ENCODE data around the gene ETNK2.

ETNK2 gene

GRCh38 chr1:204152310-204153044 is 633 bp upstream of the ETNK2 start:
- TF ChIP-seq CTCF (IDR thresholded peaks at IDR 0.05; ENCODE audit: low read depth, low read length), result no peak
- no peak for DNase-seq (ENCODE audit: extremely low read depth, low read depth)

GRCh38 chr1:204150702-204151551 is 917 bp downstream of the ETNK2 start:
- no peak for TF ChIP-seq CTCF (IDR thresholded peaks at IDR 0.05; ENCODE audit: low read depth, low read length)
- DNase-seq (ENCODE audit: extremely low read depth, low read depth), result no peak

- DNase-seq (ENCODE audit: extremely low read depth, low read depth), result no peak
- no peak for TF ChIP-seq CTCF (IDR thresholded peaks at IDR 0.05; ENCODE audit: low read depth, low read length)
Observed at GRCh38 chr1:204149635-204150565, 1.9 kb downstream of the ETNK2 start.

- TF ChIP-seq CTCF (IDR thresholded peaks at IDR 0.05; ENCODE audit: low read depth, low read length), result no peak
- no peak for DNase-seq (ENCODE audit: extremely low read depth, low read depth)
Observed at GRCh38 chr1:204149107-204149506, 2.7 kb downstream of the ETNK2 start.

- no peak for TF ChIP-seq CTCF (IDR thresholded peaks at IDR 0.05; ENCODE audit: low read depth, low read length)
- no peak for DNase-seq (ENCODE audit: extremely low read depth, low read depth)
Observed at GRCh38 chr1:204147406-204148383, 4.1 kb downstream of the ETNK2 start.

GRCh38 chr1:204146965-204147364 is 4.9 kb downstream of the ETNK2 start:
- no peak for TF ChIP-seq CTCF (IDR thresholded peaks at IDR 0.05; ENCODE audit: low read depth, low read length)
- no peak for DNase-seq (ENCODE audit: extremely low read depth, low read depth)
